A673 (cell line): Measurements from ENCODE around the gene DIS3L2.

Experiments used
- EZH2 ChIP-seq: fragments of 200-600 bp; sonication (generic); IDR thresholded peaks from 2 replicates; pipeline ENCODE4 v1.6.1; 2017; ENCODE audit warnings: borderline replicate concordance, low read depth, mild to moderate bottlenecking, mixed read lengths, antibody characterized with exemption, low read length; ENCODE audit not compliant: poor library complexity, severe bottlenecking
- TF ChIP-seq, protein P1 (sequence below): fragments of 300-800, 200-600 bp; sonication (generic); conservative IDR thresholded peaks from 2 replicates; pipeline ENCODE4 v1.5.1; 2017; ENCODE audit warnings: low read depth, mild to moderate bottlenecking, antibody characterized with exemption, low read length, moderate library complexity, mixed read lengths

DNA sequence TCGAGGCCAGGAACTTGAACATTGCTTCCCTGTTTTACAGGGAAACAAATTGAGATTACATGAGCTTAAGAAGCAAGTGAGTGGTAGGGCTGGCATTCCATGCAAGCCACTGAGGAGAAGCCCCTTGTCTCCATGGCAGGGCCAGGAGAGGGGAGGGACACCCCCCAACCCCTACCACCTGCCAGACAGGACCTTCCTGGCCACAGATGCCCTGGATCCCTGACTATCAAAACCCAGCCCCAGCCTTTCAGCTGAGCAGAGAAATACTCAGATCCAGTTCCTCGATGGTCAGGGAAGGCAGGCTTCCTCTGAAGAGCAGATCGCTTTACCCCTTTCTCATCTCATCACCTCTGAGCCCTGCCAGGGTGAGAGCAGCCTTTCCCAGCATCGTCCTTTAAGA lies 363.3 kb downstream of the DIS3L2 start:
- TF ChIP-seq, protein P1, sequence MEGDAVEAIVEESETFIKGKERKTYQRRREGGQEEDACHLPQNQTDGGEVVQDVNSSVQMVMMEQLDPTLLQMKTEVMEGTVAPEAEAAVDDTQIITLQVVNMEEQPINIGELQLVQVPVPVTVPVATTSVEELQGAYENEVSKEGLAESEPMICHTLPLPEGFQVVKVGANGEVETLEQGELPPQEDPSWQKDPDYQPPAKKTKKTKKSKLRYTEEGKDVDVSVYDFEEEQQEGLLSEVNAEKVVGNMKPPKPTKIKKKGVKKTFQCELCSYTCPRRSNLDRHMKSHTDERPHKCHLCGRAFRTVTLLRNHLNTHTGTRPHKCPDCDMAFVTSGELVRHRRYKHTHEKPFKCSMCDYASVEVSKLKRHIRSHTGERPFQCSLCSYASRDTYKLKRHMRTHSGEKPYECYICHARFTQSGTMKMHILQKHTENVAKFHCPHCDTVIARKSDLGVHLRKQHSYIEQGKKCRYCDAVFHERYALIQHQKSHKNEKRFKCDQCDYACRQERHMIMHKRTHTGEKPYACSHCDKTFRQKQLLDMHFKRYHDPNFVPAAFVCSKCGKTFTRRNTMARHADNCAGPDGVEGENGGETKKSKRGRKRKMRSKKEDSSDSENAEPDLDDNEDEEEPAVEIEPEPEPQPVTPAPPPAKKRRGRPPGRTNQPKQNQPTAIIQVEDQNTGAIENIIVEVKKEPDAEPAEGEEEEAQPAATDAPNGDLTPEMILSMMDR, result no peak
- no peak for TF ChIP-seq EZH2
